ENCODE measurements around the gene SIN3A.

DNA sequence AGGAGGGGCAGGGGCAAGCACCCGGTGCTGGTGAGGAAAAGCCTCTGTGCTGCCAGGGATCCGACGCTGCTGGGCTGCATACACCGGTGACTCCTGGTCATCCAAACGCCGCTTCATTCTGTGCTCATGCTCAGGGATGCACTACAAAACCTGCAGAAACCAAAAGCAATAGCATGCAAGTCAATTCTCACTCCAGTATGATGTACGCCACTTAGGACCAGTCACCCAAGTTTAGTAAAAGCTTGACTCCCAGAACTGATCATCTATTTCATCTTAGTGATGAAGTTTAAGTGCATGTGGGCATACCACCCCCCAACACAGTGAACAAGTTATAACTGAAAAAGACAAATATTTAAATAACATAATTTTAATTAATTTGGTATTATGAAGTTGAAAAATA lies 21.2 kb downstream of the SIN3A start:
- TF ChIP-seq, protein P1, sequence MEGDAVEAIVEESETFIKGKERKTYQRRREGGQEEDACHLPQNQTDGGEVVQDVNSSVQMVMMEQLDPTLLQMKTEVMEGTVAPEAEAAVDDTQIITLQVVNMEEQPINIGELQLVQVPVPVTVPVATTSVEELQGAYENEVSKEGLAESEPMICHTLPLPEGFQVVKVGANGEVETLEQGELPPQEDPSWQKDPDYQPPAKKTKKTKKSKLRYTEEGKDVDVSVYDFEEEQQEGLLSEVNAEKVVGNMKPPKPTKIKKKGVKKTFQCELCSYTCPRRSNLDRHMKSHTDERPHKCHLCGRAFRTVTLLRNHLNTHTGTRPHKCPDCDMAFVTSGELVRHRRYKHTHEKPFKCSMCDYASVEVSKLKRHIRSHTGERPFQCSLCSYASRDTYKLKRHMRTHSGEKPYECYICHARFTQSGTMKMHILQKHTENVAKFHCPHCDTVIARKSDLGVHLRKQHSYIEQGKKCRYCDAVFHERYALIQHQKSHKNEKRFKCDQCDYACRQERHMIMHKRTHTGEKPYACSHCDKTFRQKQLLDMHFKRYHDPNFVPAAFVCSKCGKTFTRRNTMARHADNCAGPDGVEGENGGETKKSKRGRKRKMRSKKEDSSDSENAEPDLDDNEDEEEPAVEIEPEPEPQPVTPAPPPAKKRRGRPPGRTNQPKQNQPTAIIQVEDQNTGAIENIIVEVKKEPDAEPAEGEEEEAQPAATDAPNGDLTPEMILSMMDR (conservative IDR thresholded peaks at IDR 0.05; ENCODE audit: low read depth, low read length) = no peak
- TF ChIP-seq EZH2 (IDR thresholded peaks at IDR 0.05; ENCODE audit: low read length, unreplicated experiment) = no peak

All from PC-3 (cell line).